Testis (tissue), 3 donors: Measurements from ENCODE around the gene ZNF428. TPM values are rescaled to one million over a fixed set of nuclear protein-coding genes. Genes with fewer than 3 reads are reported as not detected.

Experiments
- DNase-seq: peaks from one replicate; pipeline ENCODE4 v3.0.0-alpha.2; 2019
- H3K27ac ChIP-seq, 2 donors: fragments of 200-600 bp; sonication (generic); one replicate each; pipeline ENCODE4 v1.5.1; 2019
- H3K27me3 ChIP-seq: fragments of 200-600 bp; sonication (generic); one replicate; pipeline ENCODE4 v1.5.1; 2019
- H3K36me3 ChIP-seq: fragments of 200-600 bp; sonication (generic); one replicate; pipeline ENCODE4 v1.5.1; 2017; ENCODE audit warnings: low read depth; ENCODE audit errors: missing control alignments
- H3K4me1 ChIP-seq: fragments of 200-600 bp; sonication (generic); one replicate; pipeline ENCODE4 v1.5.1; 2019
- H3K4me3 ChIP-seq, 2 donors: fragments of 200-600 bp; sonication (generic); one replicate each; pipeline ENCODE4 v1.5.1; 2017 to 2019
- H3K9me3 ChIP-seq: fragments of 200-600 bp; sonication (generic); one replicate; pipeline ENCODE4 v1.5.1; 2017
- CTCF ChIP-seq, 3 experiments: fragments of 450-650 bp in 2 of 3; fragments of 200-600 bp in 1 of 3; sonication (generic) in 1 of 3; IDR thresholded peaks; one replicate each; pipeline ENCODE4 v1.5.1; 2016 to 2019; ENCODE audit warnings: antibody characterized with exemption in 3 of 3, mild to moderate bottlenecking in 2 of 3, moderate library complexity in 1 of 3
- POLR2A ChIP-seq: fragments of 450-650 bp; IDR thresholded peaks from one replicate; pipeline ENCODE4 v1.6.1; 2017; ENCODE audit warnings: antibody characterized with exemption, mild to moderate bottlenecking, moderate library complexity
- WGBS, 2 donors: methylation state at CpG; one replicate each; pipeline ENCODE4 v1.1.5; 2018; 5-methylcytosine and 5-hydroxymethylcytosine counted together
- intact Hi-C: fragments of 100-400 bp; cut with DNase I; formaldehyde crosslinking; loops from one replicate; pipeline ENCODE4 v1.15.1; 2023; ENCODE audit warnings: low total_unique reads
- polyA plus RNA-seq: library from polyadenylated mRNA; stranded (reverse); fragments of 350-450 nt; fragmentation: Illumina TruSeq; extraction: RNeasy Lipid Tissue Mini Kit (QIAGEN cat#74804); gene quantifications from one replicate; pipeline ENCODE4 v1.2.3, GENCODE V29; 2014; ENCODE audit warnings: low read depth, low replicate concordance; ENCODE audit not compliant: insufficient read depth
- total RNA-seq, 2 donors: library from RNA; depleted of rRNA; stranded (reverse); fragments of >200 nt; gene quantifications; one replicate each; pipeline ENCODE4 v1.2.3, GENCODE V29; 2016

Gene ZNF428
- total and polyA plus RNA-seq, 3 donors from 2014 or later: 64.1 to 94.2 (median 93.1) TPM

GRCh38 chr19:43575955-43576878 is 43.2 kb downstream of the ZNF428 start:
- intact Hi-C loops: no loop called here
- H3K4me1 ChIP-seq: peaks cover 4% of the 10 kb centered on the region
- H3K27me3 ChIP-seq: no peaks in the 10 kb centered on the region
- peak overlapping the region; percentile 71 to 73 for H3K4me3 ChIP-seq
- WGBS, 2 donors: 59 to 63% methylated on average over 31 to 37 of the region's 37 CpGs
- no peak for TF ChIP-seq POLR2A
- no peak for TF ChIP-seq CTCF (IDR thresholded peaks at IDR 0.05)
- no peaks in the 10 kb centered on the region for H3K9me3 ChIP-seq
- peak overlapping the region in 1 of 2 donors; percentile 61 for H3K27ac ChIP-seq
- DNase-seq: no peak
- no peaks in the 10 kb centered on the region for H3K36me3 ChIP-seq

GRCh38 chr19:43575156-43575950 is 44.1 kb downstream of the ZNF428 start, which contains the start of the genes PINLYP and XRCC1:
Gene PINLYP, plus strand, starts transcription at chr19:43575801. Its CDS starts 1,391 bp downstream, at chr19:43577192.
Gene XRCC1, minus strand, starts transcription at chr19:43575527. Its CDS starts 69 bp downstream, at chr19:43575458.
- peak within 1 kb of the TSS; percentile 12 to 72 for H3K27ac ChIP-seq
- H3K4me3 ChIP-seq: peak within 1 kb of the TSS; percentile 71 to 73
- H3K27me3 ChIP-seq: no peaks in the 10 kb centered on the region
- H3K9me3 ChIP-seq: no peaks in the 10 kb centered on the region
- intact Hi-C loops: no loop called here
- TF ChIP-seq POLR2A (no peak), CTCF (IDR thresholded peaks at IDR 0.05) (peak in 1 of 3 experiments; percentile 7)
- no peaks in the 10 kb centered on the region for H3K36me3 ChIP-seq
- DNase-seq: peak; percentile 99
- WGBS, 2 donors: 0 to 1% methylated on average over 28 to 51 of the region's 51 CpGs
- no peaks in the 10 kb centered on the region for H3K4me1 ChIP-seq

DNA sequence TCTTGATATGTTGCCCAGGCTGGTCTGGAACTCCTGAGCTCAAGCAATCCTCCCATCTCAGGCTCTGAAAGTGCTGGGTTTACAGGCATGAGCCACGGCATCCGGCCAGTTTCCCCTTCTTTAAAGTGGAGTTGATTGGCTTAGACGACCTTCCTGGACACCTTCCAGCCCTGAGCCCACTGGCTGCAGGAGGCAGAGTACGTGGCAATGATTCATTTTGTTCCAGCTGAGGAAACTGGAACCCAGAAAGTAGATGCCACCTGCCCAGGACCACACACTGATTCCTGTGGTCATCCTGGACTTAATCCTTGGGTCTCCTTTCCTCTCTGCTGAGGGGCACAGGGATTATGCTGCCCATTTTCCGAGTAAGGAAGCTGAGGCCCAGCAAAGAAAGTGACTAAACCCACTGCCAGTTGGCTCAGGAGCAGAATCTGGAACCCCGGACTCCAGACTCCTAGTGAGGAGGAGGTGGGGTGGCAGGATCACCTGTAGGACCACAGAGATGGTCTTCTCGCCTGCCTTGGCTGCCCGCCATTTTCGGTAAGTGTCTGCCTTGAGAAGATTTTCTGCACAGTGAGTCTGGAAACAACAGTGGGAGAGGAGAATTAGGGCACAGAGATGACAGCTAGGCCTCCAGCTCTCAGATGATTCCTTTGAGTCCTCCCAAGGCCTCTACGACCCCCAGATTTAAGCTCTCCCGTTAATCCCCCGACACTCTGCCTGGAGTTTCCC is 44.8 kb downstream of the ZNF428 start:
- intact Hi-C loops: no loop called here
- no peaks in the 10 kb centered on the region for H3K36me3 ChIP-seq

More for the DNA sequence above, 44.8 kb downstream of the ZNF428 start:
- 26 to 30% methylated on average over 12 of the region's 12 CpGs for WGBS, 2 donors
- Histone ChIP-seq H3K4me1 (no peaks in the 10 kb centered on the region), H3K27ac (peak overlapping the region in 1 of 2 donors; percentile 72), H3K4me3 (peak overlapping the region; percentile 71 to 73), H3K9me3 (no peaks in the 10 kb centered on the region), H3K27me3 (no peaks in the 10 kb centered on the region)
- DNase-seq: no peak
- TF ChIP-seq CTCF (IDR thresholded peaks at IDR 0.05): no peak
- no peak for TF ChIP-seq POLR2A
